B cell (primary cell): ENCODE results near the gene MIDN. TPM values are rescaled to one million over a fixed set of nuclear protein-coding genes. Genes with fewer than 3 reads are reported as not detected.

Source experiments
- ATAC-seq: fragments of 200-7000 bp; cut with Tn5 transposase; one replicate; pipeline ENCODE4 v1.10.0; 2021; ENCODE audit warnings: low read depth, mild to moderate bottlenecking, moderate number of reproducible peaks, moderate library complexity
- CTCF ChIA-PET: fragments of 350-600 bp; sonication (Branson Sonifier 250); formaldehyde crosslinking; loops from one replicate; lab custom pipeline; 2021; ENCODE audit warnings: antibody characterized with exemption, inconsistent platforms; lab: Charles Lee
- POLR2A ChIA-PET: fragments of 350-600 bp; sonication (Branson Sonifier 250); formaldehyde crosslinking; loops from one replicate; lab custom pipeline; 2021; ENCODE audit warnings: antibody characterized with exemption; lab: Charles Lee
- DNase-seq: peaks from one replicate; pipeline ENCODE4 v3.0.0; 2013
- H2AFZ ChIP-seq: 2 replicates; pipeline ENCODE4 v1.6.1; 2012; ENCODE audit warnings: mild to moderate bottlenecking, low read depth, low read length; ENCODE audit not compliant: insufficient read depth, poor library complexity, severe bottlenecking
- H3K27ac ChIP-seq, 2 donors: 1 replicate in 1 of 2; 2 replicates in 1 of 2; pipeline ENCODE4 v1.5.1; 2012 to 2013; ENCODE audit warnings: low read length in 2 of 2, mild to moderate bottlenecking in 2 of 2, moderate library complexity in 1 of 2
- H3K27me3 ChIP-seq, 4 experiments: fragments of 200-600 bp in 1 of 4; sonication (generic) in 1 of 4; replicated peaks in 1 of 4; 1 replicate in 2 of 4; 2 replicates in 2 of 4; pipeline versions ENCODE4 v1.6.1 to v1.7.0; 2013 to 2016; ENCODE audit warnings: low read length in 3 of 4, mild to moderate bottlenecking in 2 of 4, mixed read lengths in 1 of 4, moderate library complexity in 1 of 4; ENCODE audit not compliant: insufficient read depth in 4 of 4, control insufficient read depth in 3 of 4; ENCODE audit errors: control extremely low read depth in 1 of 4
- H3K36me3 ChIP-seq, 2 experiments: replicated peaks in 1 of 2; 1 replicate in 1 of 2; 2 replicates in 1 of 2; pipeline versions ENCODE4 v1.6.1 to v1.7.1; 2013; ENCODE audit warnings: low read length in 1 of 2; ENCODE audit not compliant: insufficient read depth in 2 of 2, control insufficient read depth in 1 of 2; ENCODE audit errors: control extremely low read depth in 1 of 2, extremely low read depth in 1 of 2
- H3K4me1 ChIP-seq, 2 donors: fragments of 200-600 bp in 1 of 2; sonication (generic) in 1 of 2; 1 replicate in 1 of 2; 2 replicates in 1 of 2; pipeline versions ENCODE4 v1.5.1 to v1.6.1; 2013 to 2017; ENCODE audit warnings: low read length in 2 of 2; ENCODE audit not compliant: control insufficient read depth in 2 of 2, insufficient read depth in 2 of 2
- H3K4me2 ChIP-seq: replicated peaks from 2 replicates; pipeline ENCODE3; 2012; ENCODE audit warnings: mild to moderate bottlenecking, low read depth, low read length; ENCODE audit not compliant: poor library complexity, severe bottlenecking
- H3K4me3 ChIP-seq, 5 experiments: fragments of 200-600 bp in 1 of 5; sonication (generic) in 1 of 5; 1 replicate in 3 of 5; 2 replicates in 2 of 5; pipeline versions ENCODE4 v1.5.1 to v1.7.0; 2011 to 2016; ENCODE audit warnings: low read length in 4 of 5, mild to moderate bottlenecking in 4 of 5, low read depth in 2 of 5, control low read depth in 1 of 5, moderate library complexity in 1 of 5; ENCODE audit not compliant: insufficient read depth in 1 of 5; ENCODE audit errors: control extremely low read depth in 1 of 5, extremely low read depth in 1 of 5
- H3K79me2 ChIP-seq: fragments of 200-600 bp; sonication (generic); one replicate; pipeline ENCODE4 v1.6.0; 2016; ENCODE audit warnings: low read length; ENCODE audit not compliant: control insufficient read depth, insufficient read depth
- H3K9ac ChIP-seq: fragments of 200-600 bp; sonication (generic); 2 replicates; pipeline ENCODE4 v1.6.1; 2017; ENCODE audit warnings: mild to moderate bottlenecking, low read length, moderate library complexity
- H3K9me3 ChIP-seq, 3 donors: one replicate each; pipeline versions ENCODE4 v1.6.1 to v1.7.1; 2013; ENCODE audit warnings: low read length in 2 of 3; ENCODE audit not compliant: control insufficient read depth in 2 of 3, insufficient read depth in 1 of 3; ENCODE audit errors: control extremely low read depth in 1 of 3
- H4K20me1 ChIP-seq: 2 replicates; pipeline ENCODE4 v1.6.0; 2012; ENCODE audit warnings: mild to moderate bottlenecking, low read length; ENCODE audit not compliant: insufficient read depth, control insufficient read depth, poor library complexity, severe bottlenecking
- H3K27ac Mint-ChIP-seq: one replicate; pipeline ENCODE4 v1.8.0; 2021; ENCODE audit warnings: mixed read lengths
- H3K27me3 Mint-ChIP-seq: one replicate; pipeline ENCODE4 v1.8.0; 2021; ENCODE audit warnings: mixed read lengths
- H3K4me1 Mint-ChIP-seq: one replicate; pipeline ENCODE4 v1.8.0; 2021; ENCODE audit warnings: mixed read lengths
- H3K4me3 Mint-ChIP-seq: one replicate; pipeline ENCODE4 v1.8.0; 2021; ENCODE audit warnings: mixed read lengths
- H3K9me3 Mint-ChIP-seq: one replicate; pipeline ENCODE4 v1.8.0; 2022; ENCODE audit warnings: mixed read lengths; ENCODE audit not compliant: insufficient read depth
- EZH2 ChIP-seq: IDR thresholded peaks from 2 replicates; pipeline ENCODE4 v1.6.1; 2012; ENCODE audit warnings: borderline replicate concordance, low read depth, mild to moderate bottlenecking, moderate library complexity, low read length; ENCODE audit not compliant: insufficient read depth, poor library complexity, severe bottlenecking
- WGBS: methylation state at CpG from one replicate; pipeline ENCODE4 v1.1.5; 2013; ENCODE audit warnings: missing lambda C conversion rate; ENCODE audit not compliant: insufficient coverage; 5-methylcytosine and 5-hydroxymethylcytosine counted together
- intact Hi-C: fragments of 100-400 bp; cut with micrococcal nuclease; formaldehyde crosslinking; loops from one replicate; pipeline ENCODE4 v1.10.0; 2022
- polyA plus RNA-seq: library from polyadenylated mRNA; depleted of rRNA; stranded (reverse); fragments of >200 nt; gene quantifications from 2 replicates; pipeline ENCODE4 v1.2.3, GENCODE V29; 2012
- total RNA-seq, 2 donors: library from RNA; stranded (reverse); fragments of 120-200 nt in 1 of 2; gene quantifications; 1 replicate in 1 of 2; 2 replicates in 1 of 2; pipeline versions ENCODE4 v1.2.3 to v1.2.4, GENCODE V29; 2013 to 2022
- TF ChIP-seq, protein P1 (sequence below): fragments of 200-600 bp; IDR thresholded peaks from one replicate; pipeline ENCODE4 v1.8.0; 2022; ENCODE audit warnings: antibody characterized with exemption, mild to moderate bottlenecking

MIDN gene
- total and polyA plus RNA-seq, 2 donors (not counting 1 experiment from before 2014, with no cell fraction given), result 98.5 to 156 TPM

DNA sequence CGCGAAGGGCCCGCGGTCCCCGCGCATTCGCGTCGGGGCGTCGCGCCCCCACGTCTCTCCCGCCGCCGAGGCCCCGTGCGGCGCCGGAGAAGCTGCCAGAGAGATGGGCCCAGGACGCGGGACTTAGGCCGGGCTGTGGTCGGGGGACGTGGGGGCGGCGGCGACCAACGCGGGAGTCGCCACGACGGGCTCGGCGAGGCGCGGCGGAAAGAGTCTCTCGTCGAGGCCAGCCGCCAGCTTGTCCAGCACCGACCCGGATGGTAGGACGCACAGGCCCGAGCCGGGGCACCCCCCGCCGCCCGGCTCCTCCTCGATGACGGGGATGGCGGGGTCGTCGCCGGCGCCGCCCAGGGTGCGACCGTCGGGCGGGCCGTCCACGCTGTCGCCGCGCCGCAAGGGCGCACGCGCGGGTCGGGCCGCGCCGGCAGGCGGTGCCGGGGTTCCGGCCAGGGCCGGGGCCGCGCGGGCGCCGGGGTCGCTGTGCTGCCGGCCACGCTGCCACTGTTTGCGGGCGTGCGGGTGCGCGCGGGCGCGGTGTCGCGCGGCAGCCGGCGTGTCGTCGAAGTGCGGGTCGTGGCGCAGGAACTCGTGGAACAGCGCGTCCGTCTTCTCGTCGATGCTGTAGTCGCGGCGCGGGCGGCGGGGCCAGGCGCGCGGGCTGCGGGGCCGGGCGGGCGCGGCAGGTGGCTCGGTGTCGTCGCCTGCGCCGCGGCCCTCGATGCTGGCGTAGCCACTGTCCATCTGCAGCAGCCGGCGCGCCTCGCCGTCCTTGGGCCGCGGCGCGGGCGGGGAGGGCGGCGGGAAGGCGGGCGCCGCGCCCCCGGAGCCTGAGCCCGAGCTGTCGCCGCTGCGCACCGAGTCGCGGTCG is 19.1 kb upstream of the MIDN start:
- Mint-ChIP-seq H3K4me3 (no peak overlapping the region), H3K27ac (no peak overlapping the region), H3K27me3 (no peaks in the 10 kb centered on the region), H3K9me3 (no peaks in the 10 kb centered on the region), H3K4me1 (no peaks in the 10 kb centered on the region)
- H3K9me3 ChIP-seq, result no peaks in the 10 kb centered on the region
- intact Hi-C loops, result no loop called here
- H3K27me3 ChIP-seq, result no peaks in the 10 kb centered on the region
- no peak for DNase-seq
- POLR2A ChIA-PET, result no interaction called here
- H3K27ac ChIP-seq, result no peak overlapping the region
- ATAC-seq, result no peak
- WGBS, result 98% methylated on average over 145 of the region's 158 CpGs
- no peak overlapping the region for H3K4me2 ChIP-seq
- no peak for TF ChIP-seq EZH2
- TF ChIP-seq, protein P1, sequence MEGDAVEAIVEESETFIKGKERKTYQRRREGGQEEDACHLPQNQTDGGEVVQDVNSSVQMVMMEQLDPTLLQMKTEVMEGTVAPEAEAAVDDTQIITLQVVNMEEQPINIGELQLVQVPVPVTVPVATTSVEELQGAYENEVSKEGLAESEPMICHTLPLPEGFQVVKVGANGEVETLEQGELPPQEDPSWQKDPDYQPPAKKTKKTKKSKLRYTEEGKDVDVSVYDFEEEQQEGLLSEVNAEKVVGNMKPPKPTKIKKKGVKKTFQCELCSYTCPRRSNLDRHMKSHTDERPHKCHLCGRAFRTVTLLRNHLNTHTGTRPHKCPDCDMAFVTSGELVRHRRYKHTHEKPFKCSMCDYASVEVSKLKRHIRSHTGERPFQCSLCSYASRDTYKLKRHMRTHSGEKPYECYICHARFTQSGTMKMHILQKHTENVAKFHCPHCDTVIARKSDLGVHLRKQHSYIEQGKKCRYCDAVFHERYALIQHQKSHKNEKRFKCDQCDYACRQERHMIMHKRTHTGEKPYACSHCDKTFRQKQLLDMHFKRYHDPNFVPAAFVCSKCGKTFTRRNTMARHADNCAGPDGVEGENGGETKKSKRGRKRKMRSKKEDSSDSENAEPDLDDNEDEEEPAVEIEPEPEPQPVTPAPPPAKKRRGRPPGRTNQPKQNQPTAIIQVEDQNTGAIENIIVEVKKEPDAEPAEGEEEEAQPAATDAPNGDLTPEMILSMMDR, result no peak
- H3K36me3 ChIP-seq, result peaks cover 0 to 9% of the 10 kb centered on the region in 2 experiments
- no peak overlapping the region for H3K9ac ChIP-seq
- no peaks in the 10 kb centered on the region for H3K4me1 ChIP-seq
- H3K4me3 ChIP-seq, result no peak overlapping the region
- no peak overlapping the region for H2AFZ ChIP-seq
- CTCF ChIA-PET, result interaction anchor here (1.1 kb wide), 1 partner anchor 116 kb away, joined by 4 read pairs; no protein-coding TSS in a partner anchor
- peaks cover 6% of the 10 kb centered on the region for H4K20me1 ChIP-seq
- no peaks in the 10 kb centered on the region for H3K79me2 ChIP-seq
